BLaER1 treated with 17β-estradiol and CSF1 and Interleukin-3, amounts not matched to agents 10 nM and 100 nM (cell line): Measurements from ENCODE around the gene ACVR1.

Source experiments
- H3K27ac ChIP-seq, 11 experiments: shearing (Covaris generic); formaldehyde crosslinking; 2 replicates each; pipeline ENCODE4 v1.8.1; 2022
- H3K27me3 ChIP-seq, 11 experiments: shearing (Covaris generic); formaldehyde crosslinking; 2 replicates each; pipeline ENCODE4 v1.8.1; 2022
- H3K36me3 ChIP-seq, 11 experiments: shearing (Covaris generic); formaldehyde crosslinking; 2 replicates each; pipeline ENCODE4 v1.8.1; 2022
- H3K4me1 ChIP-seq, 10 experiments: shearing (Covaris generic); formaldehyde crosslinking; 2 replicates each; pipeline ENCODE4 v1.8.1; 2022
- H3K4me2 ChIP-seq, 11 experiments: shearing (Covaris generic); formaldehyde crosslinking; 2 replicates each; pipeline ENCODE4 v1.8.1; 2022
- H3K4me3 ChIP-seq, 10 experiments: shearing (Covaris generic); formaldehyde crosslinking; 2 replicates each; pipeline ENCODE4 v1.8.1; 2022
- H3K9ac ChIP-seq, 11 experiments: shearing (Covaris generic); formaldehyde crosslinking; 2 replicates each; pipeline ENCODE4 v1.8.1; 2022
- H3K9me3 ChIP-seq, 11 experiments: shearing (Covaris generic); formaldehyde crosslinking; replicated peaks in 1 of 11; 2 replicates each; pipeline ENCODE4 v1.8.1; 2022
- H4K20me1 ChIP-seq, 11 experiments: shearing (Covaris generic); formaldehyde crosslinking; 2 replicates each; pipeline ENCODE4 v1.8.1; 2022
- Cebpa-rat ChIP-seq, 11 experiments: shearing (Covaris generic); IDR thresholded peaks; 2 replicates each; pipeline ENCODE4 v1.8.1; 2022

The ACVR1 gene

GRCh38 chr2:157822533-157822932 lies 53.6 kb downstream of the ACVR1 start:
- H4K20me1 ChIP-seq, result no peaks in the 10 kb centered on the region
- no peaks in the 10 kb centered on the region for H3K4me1 ChIP-seq
- H3K4me3 ChIP-seq, result no peak overlapping the region
- no peak for TF ChIP-seq Cebpa-rat (IDR thresholded peaks at IDR 0.05)
- peaks cover 7 to 47% (median 10%) of the 10 kb centered on the region in 11 experiments; a peak in 16 of 22 replicates for H3K36me3 ChIP-seq
- no peak overlapping the region for H3K27ac ChIP-seq
- H3K9ac ChIP-seq, result no peak overlapping the region
- no peaks in the 10 kb centered on the region for H3K27me3 ChIP-seq
- peaks cover 0 to 6% (median 0%) of the 10 kb centered on the region in 11 experiments; a peak in 3 of 22 replicates for H3K9me3 ChIP-seq
- H3K4me2 ChIP-seq, result no peak overlapping the region

GRCh38 chr2:157821519-157822131 lies 54.5 kb downstream of the ACVR1 start:
- Histone ChIP-seq H3K36me3 (peaks cover 12 to 56% (median 18%) of the 10 kb centered on the region in 11 experiments; a peak in 21 of 22 replicates), H3K27me3 (no peaks in the 10 kb centered on the region), H3K4me1 (no peaks in the 10 kb centered on the region), H3K4me2 (no peak overlapping the region), H3K9ac (no peak overlapping the region), H3K4me3 (no peak overlapping the region), H3K9me3 (peaks cover 0 to 6% (median 0%) of the 10 kb centered on the region in 11 experiments; a peak in 3 of 22 replicates), H3K27ac (no peak overlapping the region), H4K20me1 (no peaks in the 10 kb centered on the region)
- TF ChIP-seq Cebpa-rat (IDR thresholded peaks at IDR 0.05), result no peak

GRCh38 chr2:157820193-157820592 lies 55.9 kb downstream of the ACVR1 start:
- H3K4me3 ChIP-seq, result no peak overlapping the region
- no peaks in the 10 kb centered on the region for H4K20me1 ChIP-seq
- no peaks in the 10 kb centered on the region for H3K27me3 ChIP-seq
- peaks cover 0 to 6% (median 0%) of the 10 kb centered on the region in 11 experiments; a peak in 3 of 22 replicates for H3K9me3 ChIP-seq
- H3K4me2 ChIP-seq, result no peak overlapping the region
- H3K36me3 ChIP-seq, result peaks cover 13 to 58% (median 18%) of the 10 kb centered on the region in 11 experiments; a peak in 21 of 22 replicates
- no peak overlapping the region for H3K9ac ChIP-seq
- no peak for TF ChIP-seq Cebpa-rat (IDR thresholded peaks at IDR 0.05)
- no peaks in the 10 kb centered on the region for H3K4me1 ChIP-seq
- H3K27ac ChIP-seq, result no peak overlapping the region

GRCh38 chr2:157819761-157820160 lies 56.4 kb downstream of the ACVR1 start:
- Histone ChIP-seq H3K27ac (no peak overlapping the region), H3K4me2 (no peak overlapping the region), H4K20me1 (no peaks in the 10 kb centered on the region), H3K36me3 (peaks cover 13 to 58% (median 18%) of the 10 kb centered on the region in 11 experiments), H3K4me3 (no peak overlapping the region), H3K9ac (no peak overlapping the region), H3K9me3 (peaks cover 0 to 6% (median 0%) of the 10 kb centered on the region in 11 experiments; a peak in 3 of 22 replicates), H3K4me1 (no peaks in the 10 kb centered on the region), H3K27me3 (no peaks in the 10 kb centered on the region)
- TF ChIP-seq Cebpa-rat (IDR thresholded peaks at IDR 0.05), result no peak

- Histone ChIP-seq H3K4me1 (no peaks in the 10 kb centered on the region), H3K36me3 (peaks cover 13 to 62% (median 18%) of the 10 kb centered on the region in 11 experiments), H4K20me1 (no peaks in the 10 kb centered on the region), H3K9ac (no peak overlapping the region), H3K27ac (no peak overlapping the region), H3K9me3 (peaks cover 0 to 6% (median 0%) of the 10 kb centered on the region in 11 experiments; a peak in 3 of 22 replicates), H3K4me2 (no peak overlapping the region), H3K27me3 (no peaks in the 10 kb centered on the region), H3K4me3 (no peak overlapping the region)
- TF ChIP-seq Cebpa-rat (IDR thresholded peaks at IDR 0.05), result no peak
Observed at GRCh38 chr2:157818227-157818626, 57.9 kb downstream of the ACVR1 start.

- H3K4me1 ChIP-seq, result no peaks in the 10 kb centered on the region
- H4K20me1 ChIP-seq, result no peaks in the 10 kb centered on the region; a peak in 1 of 22 replicates
- no peak overlapping the region for H3K4me2 ChIP-seq
- peaks cover 0 to 6% (median 0%) of the 10 kb centered on the region in 11 experiments; a peak in 3 of 22 replicates for H3K9me3 ChIP-seq
- no peaks in the 10 kb centered on the region for H3K27me3 ChIP-seq
- H3K36me3 ChIP-seq, result peaks cover 13 to 85% (median 18%) of the 10 kb centered on the region in 11 experiments
- no peak overlapping the region for H3K27ac ChIP-seq
- H3K4me3 ChIP-seq, result no peak overlapping the region
- no peak overlapping the region for H3K9ac ChIP-seq
- no peak for TF ChIP-seq Cebpa-rat (IDR thresholded peaks at IDR 0.05)
Observed at GRCh38 chr2:157815421-157815820, 60.7 kb downstream of the ACVR1 start.

GRCh38 chr2:157813467-157813866 lies 62.7 kb downstream of the ACVR1 start:
- no peaks in the 10 kb centered on the region for H3K27me3 ChIP-seq
- H3K4me2 ChIP-seq, result no peak overlapping the region
- H3K36me3 ChIP-seq, result peaks cover 12 to 89% (median 18%) of the 10 kb centered on the region in 11 experiments
- H3K27ac ChIP-seq, result no peak overlapping the region
- no peak overlapping the region for H3K4me3 ChIP-seq
- H3K9me3 ChIP-seq, result 0 out of 22 replicates have a peak, but pooled peaks cover 0 to 3% (median 0%) of the 10 kb centered on the region in 11 experiments
- H3K4me1 ChIP-seq, result no peaks in the 10 kb centered on the region
- no peaks in the 10 kb centered on the region; a peak in 1 of 22 replicates for H4K20me1 ChIP-seq
- no peak overlapping the region for H3K9ac ChIP-seq
- TF ChIP-seq Cebpa-rat (IDR thresholded peaks at IDR 0.05), result no peak

- H3K27ac ChIP-seq, result no peak overlapping the region
- no peaks in the 10 kb centered on the region for H3K4me1 ChIP-seq
- H3K4me3 ChIP-seq, result no peak overlapping the region
- no peak overlapping the region for H3K4me2 ChIP-seq
- peaks cover 0 to 75% (median 0%) of the 10 kb centered on the region in 11 experiments; a peak in 9 of 22 replicates for H3K36me3 ChIP-seq
- no peaks in the 10 kb centered on the region for H3K27me3 ChIP-seq
- no peak for TF ChIP-seq Cebpa-rat (IDR thresholded peaks at IDR 0.05)
- H4K20me1 ChIP-seq, result no peaks in the 10 kb centered on the region; a peak in 1 of 22 replicates
- no peaks in the 10 kb centered on the region for H3K9me3 ChIP-seq
- H3K9ac ChIP-seq, result no peak overlapping the region
Observed at GRCh38 chr2:157810037-157810436, 66.1 kb downstream of the ACVR1 start.

GRCh38 chr2:157809212-157809611 lies 66.9 kb downstream of the ACVR1 start:
- Histone ChIP-seq H3K9ac (no peak overlapping the region), H3K9me3 (no peaks in the 10 kb centered on the region), H3K36me3 (peaks cover 0 to 70% (median 0%) of the 10 kb centered on the region in 11 experiments; a peak in 6 of 22 replicates), H3K27me3 (no peaks in the 10 kb centered on the region), H3K4me2 (no peak overlapping the region), H3K4me3 (no peak overlapping the region), H3K4me1 (no peaks in the 10 kb centered on the region), H4K20me1 (no peaks in the 10 kb centered on the region; a peak in 1 of 22 replicates), H3K27ac (no peak overlapping the region)
- no peak for TF ChIP-seq Cebpa-rat (IDR thresholded peaks at IDR 0.05)

- Histone ChIP-seq H3K27ac (no peak overlapping the region), H3K4me3 (no peak overlapping the region), H3K4me1 (no peaks in the 10 kb centered on the region), H3K9me3 (no peaks in the 10 kb centered on the region), H3K27me3 (no peaks in the 10 kb centered on the region), H3K9ac (no peak overlapping the region), H3K4me2 (no peak overlapping the region), H4K20me1 (no peaks in the 10 kb centered on the region; a peak in 1 of 22 replicates), H3K36me3 (peaks cover 0 to 64% (median 0%) of the 10 kb centered on the region in 11 experiments; a peak in 6 of 22 replicates)
- no peak for TF ChIP-seq Cebpa-rat (IDR thresholded peaks at IDR 0.05)
Observed at GRCh38 chr2:157808421-157808820, 67.7 kb downstream of the ACVR1 start.
